BLaER1 (cell line): ENCODE results near the gene ERC2.

ENCODE experiments used
- H3K27ac ChIP-seq: shearing (Covaris generic); formaldehyde crosslinking; 2 replicates; pipeline ENCODE4 v1.8.1; 2022
- H3K27me3 ChIP-seq: shearing (Covaris generic); formaldehyde crosslinking; 2 replicates; pipeline ENCODE4 v1.8.1; 2022
- H3K36me3 ChIP-seq: shearing (Covaris generic); formaldehyde crosslinking; 2 replicates; pipeline ENCODE4 v1.8.1; 2022
- H3K4me1 ChIP-seq: shearing (Covaris generic); formaldehyde crosslinking; 2 replicates; pipeline ENCODE4 v1.8.1; 2022
- H3K4me2 ChIP-seq: shearing (Covaris generic); formaldehyde crosslinking; 2 replicates; pipeline ENCODE4 v1.8.1; 2022
- H3K4me3 ChIP-seq: shearing (Covaris generic); formaldehyde crosslinking; 2 replicates; pipeline ENCODE4 v1.8.1; 2022
- H3K9ac ChIP-seq: shearing (Covaris generic); formaldehyde crosslinking; 2 replicates; pipeline ENCODE4 v1.8.1; 2022
- H3K9me3 ChIP-seq: shearing (Covaris generic); formaldehyde crosslinking; 2 replicates; pipeline ENCODE4 v1.8.1; 2022
- H4K20me1 ChIP-seq: shearing (Covaris generic); formaldehyde crosslinking; 2 replicates; pipeline ENCODE4 v1.8.1; 2022
- Cebpa-rat ChIP-seq: shearing (Covaris generic); IDR thresholded peaks from 2 replicates; pipeline ENCODE4 v1.8.1; 2022

ERC2 gene

GRCh38 chr3:56356808-56357207 lies 111.5 kb downstream of the ERC2 start:
- no peak overlapping the region for H3K27ac ChIP-seq
- no peaks in the 10 kb centered on the region for H3K27me3 ChIP-seq
- no peaks in the 10 kb centered on the region for H3K9me3 ChIP-seq
- no peak overlapping the region for H3K9ac ChIP-seq
- no peaks in the 10 kb centered on the region for H3K36me3 ChIP-seq
- H3K4me2 ChIP-seq, result no peak overlapping the region
- no peaks in the 10 kb centered on the region for H4K20me1 ChIP-seq
- TF ChIP-seq Cebpa-rat, result no peak
- no peak overlapping the region for H3K4me3 ChIP-seq
- H3K4me1 ChIP-seq, result peaks cover 7% of the 10 kb centered on the region; the same call in 1 of the 2 replicates

GRCh38 chr3:56355570-56356185 lies 112.6 kb downstream of the ERC2 start:
- Histone ChIP-seq H3K27me3 (no peaks in the 10 kb centered on the region), H3K9me3 (no peaks in the 10 kb centered on the region), H3K36me3 (no peaks in the 10 kb centered on the region), H3K27ac (no peak overlapping the region), H3K4me3 (no peak overlapping the region), H3K4me1 (peaks cover 7% of the 10 kb centered on the region; the same call in 1 of the 2 replicates), H3K4me2 (no peak overlapping the region), H3K9ac (no peak overlapping the region), H4K20me1 (no peaks in the 10 kb centered on the region)
- TF ChIP-seq Cebpa-rat, result no peak

GRCh38 chr3:56351537-56351936 lies 116.7 kb downstream of the ERC2 start:
- Histone ChIP-seq H3K36me3 (no peaks in the 10 kb centered on the region), H3K4me1 (no peaks in the 10 kb centered on the region), H3K9ac (no peak overlapping the region), H3K4me2 (no peak overlapping the region), H3K27ac (no peak overlapping the region), H3K27me3 (no peaks in the 10 kb centered on the region), H4K20me1 (no peaks in the 10 kb centered on the region), H3K4me3 (no peak overlapping the region), H3K9me3 (no peaks in the 10 kb centered on the region)
- TF ChIP-seq Cebpa-rat, result no peak

GRCh38 chr3:56347219-56347871 lies 120.9 kb downstream of the ERC2 start:
- no peaks in the 10 kb centered on the region for H4K20me1 ChIP-seq
- H3K9ac ChIP-seq, result no peak overlapping the region
- no peak overlapping the region for H3K4me2 ChIP-seq
- no peaks in the 10 kb centered on the region for H3K4me1 ChIP-seq
- no peaks in the 10 kb centered on the region for H3K27me3 ChIP-seq
- H3K4me3 ChIP-seq, result no peak overlapping the region
- TF ChIP-seq Cebpa-rat, result no peak
- no peak overlapping the region for H3K27ac ChIP-seq
- H3K36me3 ChIP-seq, result no peaks in the 10 kb centered on the region
- no peaks in the 10 kb centered on the region for H3K9me3 ChIP-seq

GRCh38 chr3:56342475-56342874 lies 125.8 kb downstream of the ERC2 start:
- Histone ChIP-seq H3K27me3 (no peaks in the 10 kb centered on the region), H4K20me1 (no peaks in the 10 kb centered on the region), H3K4me3 (no peak overlapping the region), H3K9me3 (no peaks in the 10 kb centered on the region), H3K36me3 (no peaks in the 10 kb centered on the region), H3K4me1 (no peaks in the 10 kb centered on the region), H3K27ac (no peak overlapping the region), H3K4me2 (no peak overlapping the region), H3K9ac (no peak overlapping the region)
- no peak for TF ChIP-seq Cebpa-rat

- no peaks in the 10 kb centered on the region for H3K9me3 ChIP-seq
- no peaks in the 10 kb centered on the region for H4K20me1 ChIP-seq
- no peak overlapping the region for H3K27ac ChIP-seq
- no peak for TF ChIP-seq Cebpa-rat
- no peaks in the 10 kb centered on the region for H3K27me3 ChIP-seq
- H3K4me1 ChIP-seq, result no peaks in the 10 kb centered on the region
- no peak overlapping the region for H3K4me3 ChIP-seq
- H3K9ac ChIP-seq, result no peak overlapping the region
- H3K4me2 ChIP-seq, result no peak overlapping the region
- H3K36me3 ChIP-seq, result no peaks in the 10 kb centered on the region
These were observed 128.6 kb downstream of the ERC2 start for GRCh38 chr3:56339671-56340070.

- H3K9ac ChIP-seq, result no peak overlapping the region
- no peaks in the 10 kb centered on the region for H3K4me1 ChIP-seq
- H3K4me2 ChIP-seq, result no peak overlapping the region
These were observed 129.0 kb downstream of the ERC2 start for GRCh38 chr3:56339244-56339643.

GRCh38 chr3:56336023-56336422 lies 132.2 kb downstream of the ERC2 start:
- Histone ChIP-seq H3K27me3 (no peaks in the 10 kb centered on the region), H3K9me3 (no peaks in the 10 kb centered on the region), H3K4me2 (no peak overlapping the region), H3K4me1 (no peaks in the 10 kb centered on the region), H4K20me1 (no peaks in the 10 kb centered on the region), H3K27ac (no peak overlapping the region), H3K4me3 (no peak overlapping the region), H3K9ac (no peak overlapping the region), H3K36me3 (no peaks in the 10 kb centered on the region)
- TF ChIP-seq Cebpa-rat, result no peak

More at GRCh38 chr3:56339244-56339643, 129.0 kb downstream of the ERC2 start:
- Histone ChIP-seq H3K27me3 (no peaks in the 10 kb centered on the region), H3K4me3 (no peak overlapping the region), H4K20me1 (no peaks in the 10 kb centered on the region), H3K27ac (no peak overlapping the region), H3K36me3 (no peaks in the 10 kb centered on the region), H3K9me3 (no peaks in the 10 kb centered on the region)
- TF ChIP-seq Cebpa-rat, result no peak

GRCh38 chr3:56324473-56324872 lies 143.8 kb downstream of the ERC2 start:
- H4K20me1 ChIP-seq, result no peaks in the 10 kb centered on the region
- H3K4me3 ChIP-seq, result no peak overlapping the region
- H3K27ac ChIP-seq, result no peak overlapping the region
- no peak overlapping the region for H3K9ac ChIP-seq
- no peaks in the 10 kb centered on the region for H3K36me3 ChIP-seq
- peaks cover 53% of the 10 kb centered on the region for H3K4me1 ChIP-seq
- H3K27me3 ChIP-seq, result no peaks in the 10 kb centered on the region
- no peak overlapping the region for H3K4me2 ChIP-seq
- no peak for TF ChIP-seq Cebpa-rat
- H3K9me3 ChIP-seq, result no peaks in the 10 kb centered on the region

GRCh38 chr3:56323986-56324420 lies 144.3 kb downstream of the ERC2 start:
- Histone ChIP-seq H4K20me1 (no peaks in the 10 kb centered on the region), H3K36me3 (no peaks in the 10 kb centered on the region), H3K9ac (no peak overlapping the region), H3K4me1 (peaks cover 56% of the 10 kb centered on the region), H3K27me3 (no peaks in the 10 kb centered on the region), H3K4me3 (no peak overlapping the region), H3K27ac (no peak overlapping the region), H3K9me3 (no peaks in the 10 kb centered on the region), H3K4me2 (peak overlapping the region; percentile 50)
- TF ChIP-seq Cebpa-rat, result no peak
